ENCODE measurements around the gene GEMIN7.

DNA sequence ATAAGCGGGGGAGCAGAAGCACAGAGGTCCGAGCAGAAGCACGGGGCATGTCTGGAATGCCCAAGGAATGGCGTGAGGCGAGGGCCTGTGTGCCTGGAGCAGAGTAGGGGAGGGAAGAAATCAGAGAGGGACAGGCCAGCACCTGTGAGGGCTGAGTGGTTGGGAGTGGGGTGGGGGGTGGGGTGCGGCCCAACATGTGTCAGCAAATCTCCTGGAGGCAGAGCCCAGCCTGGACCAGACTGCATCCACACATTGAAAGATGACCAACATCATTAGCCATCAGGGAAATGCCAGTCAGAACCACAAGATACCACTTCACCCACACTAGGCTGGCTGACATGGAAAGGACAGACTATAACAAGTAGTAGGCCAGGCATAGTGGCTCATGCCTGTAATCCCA is 29.0 kb upstream of the GEMIN7 start:
- TF ChIP-seq, protein P1, sequence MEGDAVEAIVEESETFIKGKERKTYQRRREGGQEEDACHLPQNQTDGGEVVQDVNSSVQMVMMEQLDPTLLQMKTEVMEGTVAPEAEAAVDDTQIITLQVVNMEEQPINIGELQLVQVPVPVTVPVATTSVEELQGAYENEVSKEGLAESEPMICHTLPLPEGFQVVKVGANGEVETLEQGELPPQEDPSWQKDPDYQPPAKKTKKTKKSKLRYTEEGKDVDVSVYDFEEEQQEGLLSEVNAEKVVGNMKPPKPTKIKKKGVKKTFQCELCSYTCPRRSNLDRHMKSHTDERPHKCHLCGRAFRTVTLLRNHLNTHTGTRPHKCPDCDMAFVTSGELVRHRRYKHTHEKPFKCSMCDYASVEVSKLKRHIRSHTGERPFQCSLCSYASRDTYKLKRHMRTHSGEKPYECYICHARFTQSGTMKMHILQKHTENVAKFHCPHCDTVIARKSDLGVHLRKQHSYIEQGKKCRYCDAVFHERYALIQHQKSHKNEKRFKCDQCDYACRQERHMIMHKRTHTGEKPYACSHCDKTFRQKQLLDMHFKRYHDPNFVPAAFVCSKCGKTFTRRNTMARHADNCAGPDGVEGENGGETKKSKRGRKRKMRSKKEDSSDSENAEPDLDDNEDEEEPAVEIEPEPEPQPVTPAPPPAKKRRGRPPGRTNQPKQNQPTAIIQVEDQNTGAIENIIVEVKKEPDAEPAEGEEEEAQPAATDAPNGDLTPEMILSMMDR (IDR thresholded peaks at IDR 0.05), result no peak
- TF ChIP-seq POLR2A (IDR thresholded peaks at IDR 0.05), result no peak

Data from heart left ventricle (tissue), 13 donors.